DMS53 treated with DMSO at 0.1 percent for 48 hours (cell line): ENCODE results near the gene CAMTA1.

Experiments
- DNase-seq: peaks from one replicate; lab custom pipeline; 2025; ENCODE audit not compliant: unreplicated experiment; lab: John Stamatoyannopoulos, UW

CAMTA1 gene

GRCh38 chr1:7495962-7496361 lies 710.7 kb downstream of the CAMTA1 start:
- DNase-seq: no peak

GRCh38 chr1:7497107-7497637 lies 711.9 kb downstream of the CAMTA1 start:
- DNase-seq: no peak

GRCh38 chr1:7500381-7501083 lies 715.3 kb downstream of the CAMTA1 start:
- DNase-seq: no peak

- DNase-seq: no peak
Observed at GRCh38 chr1:7501084-7501491, 715.8 kb downstream of the CAMTA1 start.

GRCh38 chr1:7501723-7502603 lies 716.7 kb downstream of the CAMTA1 start:
- no peak for DNase-seq

- no peak for DNase-seq
Observed at GRCh38 chr1:7503691-7504437, 718.6 kb downstream of the CAMTA1 start.

- DNase-seq: no peak
Observed at GRCh38 chr1:7504438-7504720, 719.1 kb downstream of the CAMTA1 start.

- no peak for DNase-seq
Observed at GRCh38 chr1:7505094-7505770, 720.0 kb downstream of the CAMTA1 start.

GRCh38 chr1:7505771-7506453 lies 720.7 kb downstream of the CAMTA1 start:
- DNase-seq: no peak

- DNase-seq: no peak
Observed at GRCh38 chr1:7506454-7507284, 721.4 kb downstream of the CAMTA1 start.

- DNase-seq: no peak
Observed at GRCh38 chr1:7507285-7508019, 722.2 kb downstream of the CAMTA1 start.

GRCh38 chr1:7508052-7508933 lies 723.0 kb downstream of the CAMTA1 start:
- no peak for DNase-seq

GRCh38 chr1:7508934-7509519 lies 723.8 kb downstream of the CAMTA1 start:
- DNase-seq: no peak

GRCh38 chr1:7509598-7509997 lies 724.3 kb downstream of the CAMTA1 start:
- no peak for DNase-seq

- DNase-seq: no peak
Observed at GRCh38 chr1:7510389-7510931, 725.2 kb downstream of the CAMTA1 start.

- no peak for DNase-seq
Observed at GRCh38 chr1:7511381-7511780, 726.1 kb downstream of the CAMTA1 start.

- no peak for DNase-seq
Observed at GRCh38 chr1:7513081-7513480, 727.8 kb downstream of the CAMTA1 start.
